WERI-Rb-1 (cell line): Measurements from ENCODE around the gene ZNF774.

Experiments
- DNase-seq: peaks from one replicate; pipeline ENCODE4 v3.0.0-alpha.2; 2020
- H3K27ac ChIP-seq: fragments of 250-450 bp; sonication (Bioruptor Pico); 2 replicates; pipeline ENCODE4 v1.5.1; 2020; ENCODE audit warnings: mild to moderate bottlenecking, moderate library complexity
- H3K27me3 ChIP-seq: fragments of 250-450 bp; sonication (Bioruptor Pico); 2 replicates; pipeline ENCODE4 v1.5.1; 2021; ENCODE audit warnings: mild to moderate bottlenecking, low read depth, moderate library complexity; ENCODE audit not compliant: insufficient read depth, severe bottlenecking
- H3K36me3 ChIP-seq: fragments of 250-450 bp; sonication (Bioruptor Pico); 2 replicates; pipeline ENCODE4 v1.5.1; 2020; ENCODE audit warnings: mild to moderate bottlenecking, moderate library complexity
- H3K4me3 ChIP-seq: 2 replicates; pipeline ENCODE4 v1.5.1; 2011; ENCODE audit warnings: low read depth, mild to moderate bottlenecking, control low read depth, low read length
- H3K9me3 ChIP-seq: fragments of 250-450 bp; sonication (Bioruptor Pico); 2 replicates; pipeline ENCODE4 v1.5.1; 2021; ENCODE audit warnings: mild to moderate bottlenecking, moderate library complexity; ENCODE audit not compliant: severe bottlenecking
- CTCF ChIP-seq: IDR thresholded peaks from 2 replicates; pipeline ENCODE4 v1.5.1; 2011; ENCODE audit warnings: low read depth, mild to moderate bottlenecking, control low read depth, inconsistent platforms, low read length

Gene ZNF774

GRCh38 chr15:90322538-90322937 is 29.5 kb upstream of the ZNF774 start:
- Histone ChIP-seq H3K36me3 (no peaks in the 10 kb centered on the region), H3K27ac (no peak overlapping the region), H3K4me3 (no peak overlapping the region), H3K27me3 (no peaks in the 10 kb centered on the region), H3K9me3 (no peaks in the 10 kb centered on the region)
- DNase-seq, result no peak
- TF ChIP-seq CTCF, result no peak

- no peaks in the 10 kb centered on the region for H3K27me3 ChIP-seq
- no peak overlapping the region for H3K27ac ChIP-seq
- H3K4me3 ChIP-seq, result no peak overlapping the region
- no peaks in the 10 kb centered on the region for H3K9me3 ChIP-seq
- TF ChIP-seq CTCF, result no peak
- DNase-seq, result no peak
- no peaks in the 10 kb centered on the region for H3K36me3 ChIP-seq
Observed at GRCh38 chr15:90325726-90326125, 26.4 kb upstream of the ZNF774 start.

GRCh38 chr15:90326441-90326840 is 25.6 kb upstream of the ZNF774 start:
- Histone ChIP-seq H3K36me3 (no peaks in the 10 kb centered on the region), H3K4me3 (no peak overlapping the region), H3K9me3 (no peaks in the 10 kb centered on the region), H3K27ac (no peak overlapping the region), H3K27me3 (no peaks in the 10 kb centered on the region)
- TF ChIP-seq CTCF, result no peak
- DNase-seq, result no peak

GRCh38 chr15:90327311-90327710 is 24.8 kb upstream of the ZNF774 start:
- H3K4me3 ChIP-seq, result no peak overlapping the region
- TF ChIP-seq CTCF, result no peak
- H3K9me3 ChIP-seq, result no peaks in the 10 kb centered on the region
- no peaks in the 10 kb centered on the region for H3K36me3 ChIP-seq
- DNase-seq, result no peak
- H3K27me3 ChIP-seq, result no peaks in the 10 kb centered on the region
- no peak overlapping the region for H3K27ac ChIP-seq

- Histone ChIP-seq H3K9me3 (no peaks in the 10 kb centered on the region), H3K27me3 (no peaks in the 10 kb centered on the region), H3K27ac (no peak overlapping the region), H3K4me3 (no peak overlapping the region), H3K36me3 (no peaks in the 10 kb centered on the region)
- no peak for TF ChIP-seq CTCF
- no peak for DNase-seq
Observed at GRCh38 chr15:90334304-90334731, 17.8 kb upstream of the ZNF774 start.

- TF ChIP-seq CTCF, result no peak
- no peak for DNase-seq
- Histone ChIP-seq H3K27me3 (no peaks in the 10 kb centered on the region), H3K4me3 (no peak overlapping the region), H3K36me3 (no peaks in the 10 kb centered on the region), H3K9me3 (no peaks in the 10 kb centered on the region), H3K27ac (no peak overlapping the region)
Observed at GRCh38 chr15:90336705-90337141, 15.4 kb upstream of the ZNF774 start.
